ENCODE measurements around the gene GAL. TPM values are rescaled to one million over a fixed set of nuclear protein-coding genes. Genes with fewer than 3 reads are reported as not detected.

Gene GAL
- total and polyA plus RNA-seq, 8 donors, result 1.7 to 5.7 (median 3.5) TPM; not detected in 5

- H3K36me3 ChIP-seq, result no peaks in the 10 kb centered on the region
- H3K27me3 ChIP-seq, result peaks cover 15 to 65% (median 39%) of the 10 kb centered on the region in 3 donors
- WGBS, 5 donors, result 46 to 72% (median 61%) methylated on average over 9 of the region's 9 CpGs
- intact Hi-C loops (cut with DNase I; ENCODE audit: low total_unique reads), result no loop called here
- H3K9me3 ChIP-seq, result no peaks in the 10 kb centered on the region
- H3K27ac ChIP-seq, result no peak overlapping the region
- DNase-seq, result no peak
- H3K4me3 ChIP-seq, result no peak overlapping the region
- no peak for TF ChIP-seq POLR2AphosphoS5 (IDR thresholded peaks at IDR 0.05)
- no peak for TF ChIP-seq EP300 (IDR thresholded peaks at IDR 0.05)
- TF ChIP-seq POLR2A (IDR thresholded peaks at IDR 0.05), result no peak
- no peak for TF ChIP-seq CTCF (IDR thresholded peaks at IDR 0.05)
- peaks cover 13 to 19% (median 15%) of the 10 kb centered on the region in 4 donors for H3K4me1 ChIP-seq
These were observed 1.8 kb upstream of the GAL start for GRCh38 chr11:68682531-68682961.

GRCh38 chr11:68683121-68683520 is 1.2 kb upstream of the GAL start:
- no peak for DNase-seq
- intact Hi-C loops (cut with DNase I; ENCODE audit: low total_unique reads), result no loop called here
- peaks cover 13 to 16% (median 15%) of the 10 kb centered on the region in 4 donors for H3K4me1 ChIP-seq
- H3K9me3 ChIP-seq, result no peaks in the 10 kb centered on the region
- H3K27ac ChIP-seq, result no peak overlapping the region
- peaks cover 15 to 67% (median 39%) of the 10 kb centered on the region in 3 donors for H3K27me3 ChIP-seq
- no peaks in the 10 kb centered on the region for H3K36me3 ChIP-seq
- H3K4me3 ChIP-seq, result no peak overlapping the region
- 76 to 84% (median 80%) methylated on average over 6 to 7 of the region's 7 CpGs for WGBS, 5 donors
- no peak for TF ChIP-seq EP300 (IDR thresholded peaks at IDR 0.05)

GRCh38 chr11:68683536-68684384 is 584 bp upstream of the GAL start:
- Histone ChIP-seq H3K4me1 (peaks cover 13 to 16% (median 15%) of the 10 kb centered on the region in 4 donors), H3K9me3 (no peaks in the 10 kb centered on the region), H3K36me3 (no peaks in the 10 kb centered on the region), H3K4me3 (peak overlapping the region; percentile 39 to 49 (median 43)), H3K27me3 (peaks cover 15 to 73% (median 39%) of the 10 kb centered on the region in 3 donors), H3K27ac (no peak overlapping the region)
- DNase-seq, result no peak
- intact Hi-C loops (cut with DNase I; ENCODE audit: low total_unique reads), result no loop called here
- TF ChIP-seq POLR2A (IDR thresholded peaks at IDR 0.05) (no peak), EP300 (IDR thresholded peaks at IDR 0.05) (no peak), POLR2AphosphoS5 (IDR thresholded peaks at IDR 0.05) (no peak)
- 29 to 70% (median 42%) methylated on average over 2 to 37 of the region's 37 CpGs for WGBS, 5 donors

- intact Hi-C loops (cut with DNase I; ENCODE audit: low total_unique reads), result no loop called here
- no peak for TF ChIP-seq POLR2AphosphoS5 (IDR thresholded peaks at IDR 0.05)
- no peak for TF ChIP-seq EP300 (IDR thresholded peaks at IDR 0.05)
- TF ChIP-seq POLR2A (IDR thresholded peaks at IDR 0.05), result no peak
- TF ChIP-seq CTCF (IDR thresholded peaks at IDR 0.05), result no peak
- Histone ChIP-seq H3K4me1 (peaks cover 13 to 16% (median 15%) of the 10 kb centered on the region in 4 donors), H3K9me3 (no peaks in the 10 kb centered on the region), H3K27me3 (peaks cover 15 to 87% (median 49%) of the 10 kb centered on the region in 3 donors), H3K4me3 (no peak overlapping the region), H3K27ac (no peak overlapping the region), H3K36me3 (no peaks in the 10 kb centered on the region)
- no peak for DNase-seq
- whole genome bisulfite sequencing, 5 donors, result 90 to 95% (median 94%) methylated on average over 18 of the region's 18 CpGs
These were observed 1.5 kb downstream of the GAL start for GRCh38 chr11:68685656-68686380.

GRCh38 chr11:68686486-68686885 is 2.1 kb downstream of the GAL start:
- Histone ChIP-seq H3K27me3 (peaks cover 15 to 85% (median 49%) of the 10 kb centered on the region in 3 donors), H3K36me3 (no peaks in the 10 kb centered on the region), H3K4me1 (peaks cover 13 to 16% (median 15%) of the 10 kb centered on the region in 4 donors), H3K27ac (no peak overlapping the region), H3K9me3 (no peaks in the 10 kb centered on the region), H3K4me3 (no peak overlapping the region)
- intact Hi-C loops (cut with DNase I; ENCODE audit: low total_unique reads), result no loop called here
- no peak for TF ChIP-seq CTCF (IDR thresholded peaks at IDR 0.05)
- TF ChIP-seq POLR2A (IDR thresholded peaks at IDR 0.05), result no peak
- TF ChIP-seq EP300 (IDR thresholded peaks at IDR 0.05), result no peak
- TF ChIP-seq POLR2AphosphoS5 (IDR thresholded peaks at IDR 0.05), result no peak
- WGBS, 5 donors, result 87 to 94% (median 90%) methylated on average over 12 of the region's 12 CpGs
- DNase-seq, result no peak
